PC-9 (cell line): Measurements from ENCODE around the gene NPEPPS. TPM values are rescaled to one million over a fixed set of nuclear protein-coding genes. Genes with fewer than 3 reads are reported as not detected.
A peak's percentile ranks its signal among the peaks of the same experiment; 100 is the strongest.

Experiments used
- BruUV-seq: library from RNA; stranded (reverse); fragments of 400-500 nt; replicated peaks from 2 replicates; lab custom pipeline; 2021; lab: Mats Ljungman, UMichigan
- CTCF ChIA-PET: fragments of 300-600 bp; sonication (Branson Sonifier 250); formaldehyde crosslinking; loops from one replicate; lab custom pipeline; 2022; ENCODE audit warnings: antibody characterized with exemption; lab: Charles Lee
- POLR2A ChIA-PET: fragments of 300-600 bp; sonication (Branson Sonifier 250); formaldehyde crosslinking; loops from one replicate; lab custom pipeline; 2022; ENCODE audit warnings: antibody characterized with exemption; ENCODE audit not compliant: unreplicated experiment; lab: Charles Lee
- DNase-seq, 2 experiments: peaks; one replicate each; pipeline versions ENCODE4 v3.0.0 to v3.0.0-alpha.2; 2015 to 2022; ENCODE audit warnings: mixed read lengths in 1 of 2
- H2AFZ ChIP-seq: fragments of 200-600 bp; sonication (generic); 2 replicates; pipeline ENCODE4 v1.8.1; 2017; ENCODE audit warnings: antibody characterized with exemption
- H3F3A ChIP-seq: fragments of 200-600 bp; sonication (generic); 2 replicates; pipeline ENCODE4 v1.8.1; 2017; ENCODE audit warnings: antibody characterized with exemption, mild to moderate bottlenecking, low read depth; ENCODE audit not compliant: insufficient read depth
- H3K27ac ChIP-seq: fragments of 200-600 bp; sonication (generic); 2 replicates; pipeline ENCODE4 v1.6.1; 2016; ENCODE audit warnings: mixed run types
- H3K27me3 ChIP-seq: fragments of 200-600 bp; sonication (generic); 2 replicates; pipeline ENCODE4 v1.6.1; 2016; ENCODE audit warnings: low read depth, mixed run types; ENCODE audit not compliant: insufficient read depth
- H3K36me3 ChIP-seq: fragments of 200-600 bp; sonication (generic); 2 replicates; pipeline ENCODE4 v1.6.1; 2016; ENCODE audit warnings: low read depth, mixed run types
- H3K4me1 ChIP-seq: fragments of 200-600 bp; sonication (generic); replicated peaks from 2 replicates; pipeline ENCODE4 v1.6.1; 2016; ENCODE audit warnings: mixed run types; ENCODE audit not compliant: insufficient read depth
- H3K4me2 ChIP-seq: fragments of 200-600 bp; sonication (generic); 2 replicates; pipeline ENCODE4 v1.6.1; 2017; ENCODE audit warnings: mixed run types
- H3K4me3 ChIP-seq: fragments of 200-600 bp; sonication (generic); 2 replicates; pipeline ENCODE4 v1.6.1; 2016; ENCODE audit warnings: mixed run types
- H3K79me2 ChIP-seq: fragments of 200-600 bp; sonication (generic); 2 replicates; pipeline ENCODE4 v1.6.1; 2017; ENCODE audit warnings: low read depth, mixed run types
- H3K9me2 ChIP-seq: fragments of 200-600 bp; sonication (generic); 2 replicates; pipeline ENCODE4 v1.8.1; 2017; ENCODE audit warnings: mild to moderate bottlenecking; ENCODE audit not compliant: insufficient read depth
- H3K9me3 ChIP-seq: fragments of 200-600 bp; sonication (generic); 2 replicates; pipeline ENCODE4 v1.8.1; 2016; ENCODE audit warnings: low read depth; ENCODE audit not compliant: insufficient read depth
- H4K20me1 ChIP-seq: fragments of 200-600 bp; sonication (generic); 2 replicates; pipeline ENCODE4 v1.8.1; 2017; ENCODE audit not compliant: insufficient read depth
- EZH2 ChIP-seq: fragments of 200-600 bp; sonication (generic); IDR thresholded peaks from 2 replicates; pipeline ENCODE4 v1.8.0; 2017; ENCODE audit warnings: antibody characterized with exemption, low read depth
- intact Hi-C: fragments of 100-400 bp; cut with micrococcal nuclease; formaldehyde crosslinking; loops from one replicate; pipeline ENCODE4 v1.10.0; 2022; ENCODE audit not compliant: unreplicated experiment
- total RNA-seq: library from RNA; stranded (reverse); gene quantifications from 2 replicates; pipeline ENCODE4 v1.2.3, GENCODE V29; 2021
- TF ChIP-seq, protein P1 (sequence below): fragments of 200-600 bp; sonication (generic); conservative IDR thresholded peaks from 2 replicates; pipeline ENCODE4 v1.6.1; 2017; ENCODE audit warnings: mixed run types, antibody characterized with exemption, mild to moderate bottlenecking, moderate library complexity

Gene NPEPPS
- total RNA-seq, 1 experiment from 2014 or later = 187 TPM

DNA sequence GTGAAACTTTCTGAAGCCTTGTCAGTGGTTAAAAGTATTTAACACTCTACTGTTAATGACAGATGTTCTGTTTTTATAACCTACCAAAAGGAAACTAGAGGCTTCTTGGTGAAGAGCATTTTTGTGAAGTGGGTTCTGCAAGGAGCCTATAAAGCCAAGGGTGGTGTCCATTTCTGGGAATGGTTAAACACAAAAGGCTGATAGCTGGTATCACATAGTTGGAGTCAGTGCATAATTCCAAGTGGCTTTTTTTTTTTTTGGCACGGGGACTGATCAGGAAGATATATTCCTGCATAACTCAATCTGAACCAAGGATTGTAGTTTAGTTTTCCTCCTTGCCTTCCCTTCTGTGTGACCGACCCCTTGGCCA lies 91.3 kb downstream of the NPEPPS start:
- POLR2A ChIA-PET = interaction anchor here (0.6 to 0.8 kb wide), 3 partner anchors 16 to 622 kb away, joined by 3 to 6 read pairs (median 4); no protein-coding TSS in a partner anchor

DNA sequence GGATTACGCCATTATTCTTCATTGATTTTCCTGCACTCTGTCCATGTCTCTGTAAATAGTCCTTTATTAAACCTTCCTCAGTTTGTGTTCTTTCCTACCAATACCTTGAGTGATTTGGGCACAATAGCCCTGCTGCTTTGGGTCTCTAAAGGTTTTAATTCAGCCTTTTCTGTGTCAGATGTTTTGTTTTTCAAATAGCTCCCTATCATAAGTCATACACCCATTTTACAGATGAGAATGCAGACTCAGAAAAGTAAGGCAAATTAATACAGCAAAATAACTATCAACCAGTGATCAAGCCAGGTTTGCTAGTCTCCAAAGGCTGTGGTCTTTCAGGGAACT lies 93.8 kb downstream of the NPEPPS start:
- intact Hi-C loops = no loop called here

More for the DNA sequence above, 91.3 kb downstream of the NPEPPS start:
- H3K4me3 ChIP-seq = no peak overlapping the region
- H3F3A ChIP-seq = peaks cover 77% of the 10 kb centered on the region
- no peak for DNase-seq
- no peaks in the 10 kb centered on the region for H3K9me2 ChIP-seq
- H4K20me1 ChIP-seq = peaks cover 3% of the 10 kb centered on the region; the same call in 1 of the 2 replicates
- intact Hi-C loops = no loop called here
- H3K4me2 ChIP-seq = no peak overlapping the region; the same call in 1 of the 2 replicates
- peaks cover 37% of the 10 kb centered on the region for H3K4me1 ChIP-seq
- H3K27me3 ChIP-seq = no peaks in the 10 kb centered on the region
- BruUV-seq = no TSS peak
- peak overlapping the region; percentile 71; the same call in 1 of the 2 replicates for H3K27ac ChIP-seq
- no peaks in the 10 kb centered on the region; the same call in 1 of the 2 replicates for H3K79me2 ChIP-seq
- peaks cover 35% of the 10 kb centered on the region for H3K36me3 ChIP-seq
- TF ChIP-seq, protein P1, sequence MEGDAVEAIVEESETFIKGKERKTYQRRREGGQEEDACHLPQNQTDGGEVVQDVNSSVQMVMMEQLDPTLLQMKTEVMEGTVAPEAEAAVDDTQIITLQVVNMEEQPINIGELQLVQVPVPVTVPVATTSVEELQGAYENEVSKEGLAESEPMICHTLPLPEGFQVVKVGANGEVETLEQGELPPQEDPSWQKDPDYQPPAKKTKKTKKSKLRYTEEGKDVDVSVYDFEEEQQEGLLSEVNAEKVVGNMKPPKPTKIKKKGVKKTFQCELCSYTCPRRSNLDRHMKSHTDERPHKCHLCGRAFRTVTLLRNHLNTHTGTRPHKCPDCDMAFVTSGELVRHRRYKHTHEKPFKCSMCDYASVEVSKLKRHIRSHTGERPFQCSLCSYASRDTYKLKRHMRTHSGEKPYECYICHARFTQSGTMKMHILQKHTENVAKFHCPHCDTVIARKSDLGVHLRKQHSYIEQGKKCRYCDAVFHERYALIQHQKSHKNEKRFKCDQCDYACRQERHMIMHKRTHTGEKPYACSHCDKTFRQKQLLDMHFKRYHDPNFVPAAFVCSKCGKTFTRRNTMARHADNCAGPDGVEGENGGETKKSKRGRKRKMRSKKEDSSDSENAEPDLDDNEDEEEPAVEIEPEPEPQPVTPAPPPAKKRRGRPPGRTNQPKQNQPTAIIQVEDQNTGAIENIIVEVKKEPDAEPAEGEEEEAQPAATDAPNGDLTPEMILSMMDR = no peak
- no peak for TF ChIP-seq EZH2
- H2AFZ ChIP-seq = no peak overlapping the region
- no peaks in the 10 kb centered on the region for H3K9me3 ChIP-seq
- CTCF ChIA-PET = no interaction called here

DNA sequence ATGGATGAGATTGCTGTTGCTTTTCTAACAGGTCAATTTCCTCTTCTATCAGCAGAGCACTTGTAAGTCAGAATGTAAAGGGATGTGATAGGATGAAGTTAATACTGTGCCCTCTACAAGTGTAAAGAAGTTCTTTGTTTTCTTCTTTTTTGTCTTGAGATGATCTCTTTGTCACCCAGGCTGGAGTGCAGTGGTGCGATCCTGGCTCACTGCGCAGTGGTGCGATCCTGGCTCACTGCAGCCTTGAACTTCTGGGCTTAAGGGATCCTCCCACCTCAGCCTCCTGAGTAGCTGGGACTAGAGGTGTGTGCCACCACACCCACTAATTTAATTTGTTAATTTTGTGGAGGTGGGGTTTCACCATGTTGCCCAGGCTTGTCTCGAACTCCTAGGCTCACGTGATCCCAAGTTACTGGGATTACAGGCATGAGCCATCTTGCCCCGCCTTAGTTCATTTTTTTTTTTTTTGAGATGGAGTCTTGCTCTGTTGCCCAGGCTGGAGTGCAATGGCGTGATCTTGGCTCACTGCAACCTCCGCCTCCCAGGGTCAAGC lies 97.2 kb downstream of the NPEPPS start:
- Histone ChIP-seq H3F3A (peaks cover 26% of the 10 kb centered on the region), H3K36me3 (no peaks in the 10 kb centered on the region), H3K4me2 (no peak overlapping the region), H3K9me2 (no peaks in the 10 kb centered on the region), H3K4me1 (no peaks in the 10 kb centered on the region), H2AFZ (no peak overlapping the region), H3K27ac (no peak overlapping the region), H3K4me3 (no peak overlapping the region), H3K79me2 (no peaks in the 10 kb centered on the region), H4K20me1 (no peaks in the 10 kb centered on the region), H3K27me3 (no peaks in the 10 kb centered on the region), H3K9me3 (no peaks in the 10 kb centered on the region)
- POLR2A ChIA-PET = no interaction called here
- BruUV-seq = no TSS peak
- CTCF ChIA-PET = no interaction called here
- DNase-seq = no peak
- intact Hi-C loops = no loop called here
- TF ChIP-seq, protein P1 = no peak
- TF ChIP-seq EZH2 = no peak

More for the DNA sequence above, 93.8 kb downstream of the NPEPPS start:
- ChIA-PET POLR2A (interaction anchor here (0.6 to 0.7 kb wide), 2 partner anchors 26 to 215 kb away, joined by 4 to 5 read pairs; no protein-coding TSS in a partner anchor), CTCF (no interaction called here)
- DNase-seq = no peak
- Histone ChIP-seq H3K9me3 (no peaks in the 10 kb centered on the region), H4K20me1 (peaks cover 3% of the 10 kb centered on the region; the same call in 1 of the 2 replicates), H2AFZ (no peak overlapping the region), H3K4me1 (peaks cover 30% of the 10 kb centered on the region), H3K36me3 (0 out of 2 replicates have a peak, but pooled peaks cover 16% of the 10 kb centered on the region), H3K4me3 (no peak overlapping the region), H3K27ac (no peak overlapping the region), H3F3A (peaks cover 52% of the 10 kb centered on the region), H3K4me2 (no peak overlapping the region), H3K27me3 (no peaks in the 10 kb centered on the region), H3K79me2 (no peaks in the 10 kb centered on the region), H3K9me2 (no peaks in the 10 kb centered on the region)
- BruUV-seq = no TSS peak
- TF ChIP-seq, protein P1 = no peak
- TF ChIP-seq EZH2 = no peak
